GM18519 (cell line): ENCODE results near the gene MSX1.

Experiments
- ATAC-seq: cut with Tn5 transposase; IDR thresholded peaks from one replicate; pipeline ENCODE4 v1.9.1; 2021; ENCODE audit warnings: mild to moderate bottlenecking, moderate library complexity; ENCODE audit not compliant: unreplicated experiment, low FRiP score

The MSX1 gene

DNA sequence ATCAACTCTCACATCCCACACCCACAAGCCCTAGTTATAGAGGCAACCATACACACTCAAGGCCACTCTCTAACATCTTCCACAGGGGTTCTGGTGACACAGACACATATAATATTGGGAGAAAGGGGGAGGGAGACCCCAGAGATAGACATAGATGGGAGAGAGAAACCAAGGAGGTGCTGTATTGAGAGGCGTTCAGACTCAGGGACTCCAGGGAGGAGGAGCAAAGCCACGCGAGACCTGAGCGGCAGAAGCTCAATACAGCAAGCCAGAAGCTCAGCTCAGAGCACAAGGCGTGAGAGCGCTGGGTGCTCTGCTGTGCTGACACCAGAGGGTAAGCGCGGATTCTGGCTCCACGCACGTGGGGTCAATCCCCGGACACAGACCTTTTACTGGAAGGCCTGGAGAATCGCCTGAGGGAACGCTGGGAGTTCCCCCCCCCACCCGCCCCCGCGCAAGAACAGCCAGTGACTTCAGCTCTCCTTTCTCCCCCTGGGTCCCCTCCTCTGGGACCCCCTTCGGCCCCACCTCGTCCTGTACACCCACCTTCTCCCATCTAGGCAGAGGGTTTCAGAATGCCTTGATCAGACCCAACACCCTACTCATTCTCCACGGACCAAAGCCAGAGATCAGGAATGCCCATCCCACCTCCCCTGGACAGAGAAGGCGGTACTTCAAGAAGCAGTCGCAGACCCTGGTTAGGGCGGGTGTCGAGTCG, 8.7 kb downstream of the MSX1 start:
- no peak for ATAC-seq

DNA sequence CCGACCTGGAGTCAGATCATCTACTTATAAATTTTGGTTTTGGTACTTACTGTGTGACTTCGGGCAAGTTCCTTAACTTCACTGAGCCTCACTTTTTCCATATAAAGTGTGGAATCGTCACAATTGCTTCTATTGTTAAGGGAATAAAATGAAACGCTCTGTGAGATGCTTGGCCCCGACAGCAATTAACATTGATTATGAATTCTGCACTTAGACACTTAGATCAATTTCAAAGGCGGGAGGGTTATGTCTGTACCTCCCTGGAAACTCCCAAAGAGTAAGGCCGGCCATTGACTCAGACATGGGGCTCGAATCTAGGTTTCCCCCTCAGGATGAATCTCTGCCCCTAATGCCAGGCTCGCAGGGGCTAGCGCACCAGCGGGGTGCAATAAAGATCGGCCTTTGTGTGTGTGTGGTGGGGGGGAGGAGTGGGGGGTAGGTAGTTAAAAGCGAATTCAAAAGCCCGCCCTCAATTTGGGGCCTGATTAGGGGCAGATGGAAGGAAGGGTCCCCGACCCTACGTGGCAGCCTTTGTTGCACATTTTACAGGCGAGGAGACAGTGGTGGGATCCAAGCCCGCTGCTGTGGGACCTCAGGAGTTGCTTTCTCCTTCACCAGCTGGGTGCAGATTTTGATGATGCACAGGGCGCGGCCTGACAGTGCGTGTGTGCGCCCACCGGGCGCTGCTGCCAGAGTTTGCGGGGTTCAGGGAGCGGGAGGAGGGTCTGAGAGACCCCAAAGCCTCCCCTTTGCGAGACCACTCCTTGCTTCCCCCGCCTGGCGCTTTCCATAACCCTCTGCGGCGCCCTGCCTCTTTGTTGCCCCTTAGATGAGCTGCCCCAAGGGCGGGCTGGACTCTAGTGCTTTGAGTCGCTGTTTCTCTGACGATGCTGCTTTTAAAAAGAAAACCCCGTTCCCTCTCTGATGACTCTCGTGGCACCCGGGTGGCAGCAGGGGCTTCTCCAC, 9.6 kb downstream of the MSX1 start:
- ATAC-seq, result no peak

DNA sequence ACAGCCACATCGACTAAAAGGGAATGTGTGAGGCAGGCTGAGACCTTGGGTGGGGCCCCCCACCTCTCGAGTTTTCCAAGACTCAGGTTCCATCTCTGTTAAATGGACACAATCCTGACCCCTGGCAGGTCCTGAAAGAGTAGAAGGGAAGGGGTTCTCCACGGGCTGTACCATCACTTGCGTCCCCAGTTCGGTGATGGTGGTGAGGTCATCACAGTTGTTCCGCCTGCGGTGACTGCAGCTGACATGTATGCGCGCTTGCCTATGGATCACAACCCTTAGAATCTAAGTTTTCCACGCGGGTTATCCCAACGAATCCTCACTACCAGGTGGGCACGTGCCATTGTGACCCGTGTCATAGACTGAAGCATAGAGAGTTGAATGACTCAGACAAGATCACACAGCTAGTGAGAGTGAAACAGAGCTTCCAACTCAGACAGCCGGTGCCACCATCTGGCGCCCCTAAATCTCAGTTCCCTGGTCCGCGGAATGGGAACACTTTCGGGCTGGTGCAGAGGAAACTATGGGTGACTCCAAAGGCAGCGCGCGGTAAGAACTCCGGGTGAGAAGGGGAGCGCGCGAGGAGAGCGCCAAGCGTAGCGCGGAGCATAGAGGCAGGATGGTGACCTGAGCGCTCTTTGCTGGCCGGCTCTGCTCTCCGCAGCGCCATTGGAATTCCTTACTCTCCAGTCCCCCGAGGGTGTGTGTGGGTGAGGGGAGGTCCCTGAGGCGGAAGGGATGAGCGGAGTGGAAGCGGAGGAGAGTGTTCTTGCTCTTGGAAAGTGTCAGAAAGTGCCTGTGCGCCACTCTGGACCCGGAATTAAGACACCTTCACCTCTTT, 10.5 kb downstream of the MSX1 start:
- no peak for ATAC-seq

DNA sequence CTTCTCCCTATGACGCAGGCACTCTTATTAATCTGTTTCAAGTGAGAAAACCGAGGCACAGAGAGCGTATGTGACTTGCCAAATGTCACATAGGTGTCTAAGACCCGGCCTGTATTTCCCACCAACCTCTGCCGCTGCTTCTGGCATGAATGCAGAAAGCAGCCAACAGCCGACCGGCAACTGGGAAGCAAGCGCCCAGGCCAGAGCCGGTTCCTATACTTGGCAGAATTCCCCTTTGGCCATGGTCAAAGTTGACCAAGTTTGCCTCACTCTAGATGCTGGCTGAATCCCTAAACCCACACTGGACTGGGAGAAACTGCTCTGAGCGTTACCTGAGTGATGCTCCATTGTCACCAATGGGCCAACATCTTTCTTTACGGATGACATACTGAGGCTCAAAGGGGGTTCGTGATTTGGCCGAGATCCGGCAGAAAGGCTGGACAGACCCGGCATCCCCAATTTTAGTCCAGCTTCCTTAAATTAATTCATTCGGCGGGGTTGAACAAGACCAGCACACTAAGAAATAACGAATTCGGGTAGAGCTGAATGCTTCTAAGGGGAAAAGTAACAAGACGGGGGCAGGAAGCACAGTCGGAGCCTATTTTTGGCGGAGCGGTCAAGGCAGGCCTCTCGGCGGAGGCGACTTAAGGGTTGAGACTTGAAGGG, 11.2 kb downstream of the MSX1 start:
- no peak for ATAC-seq

DNA sequence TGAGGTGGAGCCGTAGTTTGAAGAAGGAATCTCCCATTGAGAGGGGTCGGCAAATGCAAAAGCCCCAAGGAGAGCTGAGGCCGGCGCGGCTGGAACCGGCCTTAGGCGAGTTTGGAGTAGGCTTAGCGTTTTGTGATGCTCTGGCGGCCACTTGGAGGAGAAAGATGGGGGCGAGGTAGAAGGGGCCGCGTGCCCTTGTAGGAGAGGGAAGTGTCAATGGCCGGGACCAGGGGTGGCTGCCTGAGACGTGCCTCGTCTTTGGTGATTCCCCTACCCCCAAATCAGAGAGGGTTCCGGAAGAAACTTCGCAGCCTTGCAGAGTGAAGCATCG, 11.7 kb downstream of the MSX1 start:
- ATAC-seq, result no peak

- ATAC-seq, result no peak
These were observed 12.3 kb downstream of the MSX1 start for GRCh38 chr4:4871573-4872313.

DNA sequence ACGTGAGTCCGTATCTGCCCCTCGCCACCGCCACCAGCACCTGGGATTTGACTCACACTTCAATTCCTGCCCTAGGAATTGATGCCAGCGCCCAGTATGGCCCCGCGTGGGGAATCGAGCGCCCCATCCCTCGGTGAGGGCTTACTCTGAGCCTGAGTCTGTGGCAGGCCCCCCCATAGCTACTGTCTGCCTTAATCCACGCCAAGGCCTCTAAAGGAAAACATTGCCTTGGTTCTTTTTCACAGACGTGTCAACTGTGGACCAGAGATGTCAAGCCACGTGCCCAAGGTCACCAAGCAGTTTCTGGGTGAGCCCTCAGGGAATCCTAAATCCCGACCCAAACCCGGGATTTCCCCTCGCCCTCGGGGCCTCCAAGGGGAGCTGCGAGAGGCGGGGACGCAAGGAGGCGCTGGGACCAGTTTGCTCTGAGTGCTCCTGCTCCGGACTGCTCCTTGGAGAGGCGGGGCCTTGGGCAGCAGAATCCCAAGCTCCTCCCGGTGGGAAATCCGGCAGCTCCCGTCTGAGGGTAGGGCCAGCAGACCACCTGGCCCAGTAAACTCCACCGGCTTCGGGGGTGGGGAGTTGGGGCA, 12.9 kb downstream of the MSX1 start:
- no peak for ATAC-seq

DNA sequence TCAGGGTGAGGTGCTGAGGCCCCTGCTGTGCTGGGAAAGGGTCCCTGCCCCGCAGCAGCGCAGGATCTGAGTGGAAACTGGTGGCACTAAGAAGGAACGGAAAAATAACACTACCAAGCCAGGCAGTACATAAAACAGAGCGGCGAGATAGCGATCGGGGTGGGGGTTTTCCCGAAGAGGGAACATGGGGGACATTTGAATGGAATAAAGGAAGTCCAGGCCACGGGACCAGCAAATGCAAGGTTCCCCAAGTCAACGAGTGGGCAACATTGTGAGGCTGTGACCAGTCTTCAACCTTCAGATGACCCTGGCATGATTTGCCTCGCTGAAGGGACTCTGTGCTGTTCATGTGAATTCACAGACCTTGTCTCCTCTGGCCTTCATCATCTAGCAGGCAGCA, 13.7 kb downstream of the MSX1 start:
- no peak for ATAC-seq

- no peak for ATAC-seq
These were observed 14.8 kb downstream of the MSX1 start for GRCh38 chr4:4874254-4874653.

- ATAC-seq, result no peak
These were observed 15.7 kb downstream of the MSX1 start for GRCh38 chr4:4875147-4875546.

DNA sequence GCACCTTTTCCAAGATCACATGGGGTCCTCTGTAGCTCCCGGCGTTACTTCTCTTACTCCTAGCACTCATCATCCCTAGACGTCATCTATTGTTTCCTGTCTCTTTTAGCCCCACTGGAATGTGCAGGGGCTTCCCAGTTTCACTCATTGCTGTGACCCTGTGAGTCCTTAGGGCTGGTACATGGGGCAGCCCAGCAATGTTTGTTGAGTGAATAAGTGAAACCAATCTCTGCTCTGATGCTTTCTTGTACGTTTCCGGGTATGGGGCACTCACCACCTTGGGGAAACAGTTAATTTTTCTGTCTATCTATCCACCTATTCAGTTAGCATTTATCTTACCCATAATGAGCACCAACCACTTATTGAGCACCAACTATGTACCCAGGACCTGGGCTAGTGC, 16.1 kb downstream of the MSX1 start:
- no peak for ATAC-seq

DNA sequence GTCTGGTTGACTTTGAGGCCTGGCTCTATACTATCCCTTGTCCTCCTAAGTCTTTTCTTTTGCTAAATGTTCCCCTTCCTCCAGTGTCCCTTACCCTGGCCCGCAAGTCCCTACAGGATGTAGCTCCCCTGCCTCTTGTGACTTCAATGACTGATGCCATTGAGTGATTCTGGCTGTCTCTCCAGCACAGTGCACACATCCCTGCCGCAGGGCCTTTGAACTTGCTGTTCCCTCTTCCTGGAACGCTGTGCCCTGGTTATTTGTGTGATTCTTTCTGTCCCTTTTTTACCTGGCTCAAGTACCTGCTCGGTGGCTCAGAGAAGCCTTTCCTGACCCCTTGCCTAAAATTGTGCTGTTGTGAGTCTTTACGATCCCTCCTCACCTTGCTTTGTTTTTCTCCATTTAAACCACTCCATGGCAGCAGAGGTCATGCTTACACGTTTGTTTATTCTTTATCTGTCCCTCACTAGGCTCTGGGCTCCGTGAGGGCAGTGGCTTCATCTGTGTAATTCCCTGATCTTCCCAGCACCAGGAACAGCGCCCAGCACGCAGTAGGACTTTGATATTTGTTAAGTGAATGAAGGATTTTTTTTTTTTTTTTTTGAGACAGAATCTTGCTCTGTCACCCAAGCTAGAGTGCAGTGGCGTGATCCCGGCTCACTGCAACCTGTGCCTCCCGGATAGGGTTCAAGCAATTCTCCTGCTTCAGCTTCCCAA, 17.6 kb downstream of the MSX1 start:
- ATAC-seq, result no peak

DNA sequence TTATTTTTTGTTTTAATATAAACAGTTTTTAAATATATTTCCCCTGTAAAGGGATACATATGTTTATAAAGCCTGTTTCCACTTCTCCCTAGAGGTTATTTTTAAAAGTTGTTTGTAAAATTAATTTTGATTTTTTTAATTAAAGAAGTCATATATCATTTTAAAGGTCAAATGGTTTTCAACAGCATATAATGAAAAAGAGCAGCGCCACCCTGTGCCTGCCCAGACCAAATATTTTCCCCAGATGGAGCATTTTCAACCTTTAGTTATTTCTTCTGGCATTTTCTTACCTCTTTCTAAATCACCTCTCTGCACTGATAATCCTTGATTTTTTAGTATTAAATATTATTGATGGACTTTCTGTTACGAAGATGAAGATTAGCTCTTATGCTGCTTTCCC, 21.0 kb downstream of the MSX1 start:
- no peak for ATAC-seq

DNA sequence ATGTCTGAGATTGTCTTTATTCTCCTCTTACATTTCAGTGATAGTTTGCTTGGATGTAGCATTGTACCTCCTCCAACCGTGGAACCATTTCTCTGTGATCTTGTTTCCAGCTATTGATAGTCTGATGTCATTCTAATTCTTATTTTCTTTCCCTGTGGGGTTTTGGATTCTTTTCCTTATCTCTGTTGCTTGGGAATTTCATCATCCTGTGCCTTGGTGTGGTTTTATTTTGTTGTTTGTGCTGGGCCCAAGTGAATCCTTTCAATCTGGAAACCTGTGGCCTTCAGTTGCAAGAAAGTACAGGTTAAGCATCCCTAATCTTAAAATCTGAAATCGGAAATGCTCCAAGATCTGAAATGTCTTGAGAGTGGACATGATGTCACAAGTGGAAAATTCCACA, 22.0 kb downstream of the MSX1 start:
- no peak for ATAC-seq

- ATAC-seq, result no peak
These were observed 25.1 kb downstream of the MSX1 start for GRCh38 chr4:4884611-4885010.

- no peak for ATAC-seq
These were observed 28.0 kb downstream of the MSX1 start for GRCh38 chr4:4887426-4887825.

DNA sequence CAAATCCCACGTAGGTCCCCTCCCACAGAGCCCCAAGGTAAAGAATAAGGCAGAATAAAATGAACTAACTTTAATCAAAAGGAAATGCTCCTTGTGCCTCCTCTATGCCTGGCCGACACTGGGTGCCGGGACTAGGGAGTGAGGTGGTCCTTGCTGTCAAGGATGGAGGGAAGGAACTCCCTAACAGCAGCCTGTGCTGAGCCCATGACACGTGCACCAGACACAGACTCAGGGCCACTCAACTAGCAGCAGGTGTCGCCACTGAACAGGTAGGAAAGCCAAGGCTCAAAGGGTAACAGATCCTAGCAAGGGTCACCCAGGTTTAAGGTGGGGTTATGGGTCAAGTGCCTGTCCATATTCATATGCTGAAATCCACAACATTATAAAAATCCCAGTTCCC, 29.2 kb downstream of the MSX1 start:
- no peak for ATAC-seq

GRCh38 chr4:4889781-4890180, 30.3 kb downstream of the MSX1 start:
- no peak for ATAC-seq
